Fibroblast of villous mesenchyme (primary cell): ENCODE data around the gene ENTREP1. TPM values are rescaled to one million over a fixed set of nuclear protein-coding genes. Genes with fewer than 3 reads are reported as not detected.

Experiments used
- DNase-seq: peaks from one replicate; pipeline ENCODE4 v3.0.0-alpha.2; 2010; ENCODE audit warnings: low read depth
- H3K4me3 ChIP-seq: 2 replicates; pipeline ENCODE4 v1.5.1; 2011; ENCODE audit warnings: low read depth, mild to moderate bottlenecking, low read length
- CTCF ChIP-seq: IDR thresholded peaks from 2 replicates; pipeline ENCODE4 v1.5.1; 2012; ENCODE audit warnings: low read depth, mild to moderate bottlenecking, low read length; ENCODE audit not compliant: insufficient read depth
- total RNA-seq: library from RNA; depleted of rRNA; stranded (reverse); fragments of >200 nt; gene quantifications from 2 replicates; pipeline ENCODE4 v1.2.3, GENCODE V29; 2012

The ENTREP1 gene
- total RNA-seq, 1 donor = not detected

GRCh38 chr9:69357821-69358220 lies 32.8 kb downstream of the ENTREP1 start:
- DNase-seq = no peak
- TF ChIP-seq CTCF = no peak
- no peak overlapping the region for H3K4me3 ChIP-seq

- no peak for DNase-seq
- H3K4me3 ChIP-seq = no peak overlapping the region
- TF ChIP-seq CTCF = no peak
Observed at GRCh38 chr9:69363191-69363590, 38.2 kb downstream of the ENTREP1 start.

GRCh38 chr9:69364510-69365150 lies 39.6 kb downstream of the ENTREP1 start:
- no peak overlapping the region for H3K4me3 ChIP-seq
- no peak for DNase-seq
- TF ChIP-seq CTCF = no peak

- no peak for TF ChIP-seq CTCF
- DNase-seq = no peak
Observed at GRCh38 chr9:69370430-69370829, 45.4 kb downstream of the ENTREP1 start.

GRCh38 chr9:69371001-69371400 lies 46.0 kb downstream of the ENTREP1 start:
- no peak for TF ChIP-seq CTCF
- no peak for DNase-seq
- H3K4me3 ChIP-seq = no peak overlapping the region

More at GRCh38 chr9:69370430-69370829, 45.4 kb downstream of the ENTREP1 start:
- H3K4me3 ChIP-seq = no peak overlapping the region

GRCh38 chr9:69376651-69377050 lies 51.6 kb downstream of the ENTREP1 start:
- no peak overlapping the region for H3K4me3 ChIP-seq
- DNase-seq = peak; percentile 81
- TF ChIP-seq CTCF = no peak

GRCh38 chr9:69377291-69377690 lies 52.3 kb downstream of the ENTREP1 start:
- no peak for DNase-seq
- no peak for TF ChIP-seq CTCF
- H3K4me3 ChIP-seq = no peak overlapping the region
